ENCODE measurements around the gene GPR39.

Gene GPR39

GRCh38 chr2:132567682-132568081 is 151.1 kb downstream of the GPR39 start:
- Histone ChIP-seq H3K4me1 (no peaks in the 10 kb centered on the region), H3K9ac (no peak overlapping the region), H3K36me3 (ENCODE audit: control insufficient read depth, insufficient read depth, low read length) (no peaks in the 10 kb centered on the region), H3K9me3 (ENCODE audit: control insufficient read depth, low read length) (no peaks in the 10 kb centered on the region), H3K4me3 (ENCODE audit: low read depth, low read length) (no peak overlapping the region), H2AFZ (no peak overlapping the region), H3K27ac (no peak overlapping the region), H3K79me2 (no peaks in the 10 kb centered on the region), H3K27me3 (ENCODE audit: control insufficient read depth, insufficient read depth, low read length) (no peaks in the 10 kb centered on the region), H3K4me2 (ENCODE audit: low read length) (no peak overlapping the region)
- no peak for TF ChIP-seq CTCF (IDR thresholded peaks at IDR 0.05)

- Histone ChIP-seq H3K4me2 (ENCODE audit: low read length) (no peak overlapping the region), H3K9me3 (ENCODE audit: control insufficient read depth, low read length) (no peaks in the 10 kb centered on the region), H3K4me1 (no peaks in the 10 kb centered on the region), H3K27me3 (ENCODE audit: control insufficient read depth, insufficient read depth, low read length) (no peaks in the 10 kb centered on the region), H2AFZ (no peak overlapping the region), H3K4me3 (ENCODE audit: low read depth, low read length) (no peak overlapping the region), H3K9ac (no peak overlapping the region), H3K27ac (no peak overlapping the region), H3K36me3 (ENCODE audit: control insufficient read depth, insufficient read depth, low read length) (no peaks in the 10 kb centered on the region), H3K79me2 (no peaks in the 10 kb centered on the region)
- no peak for TF ChIP-seq CTCF (IDR thresholded peaks at IDR 0.05)
Observed at GRCh38 chr2:132568656-132569055, 152.1 kb downstream of the GPR39 start.

GRCh38 chr2:132573444-132574007 is 156.9 kb downstream of the GPR39 start:
- Histone ChIP-seq H3K4me2 (ENCODE audit: low read length) (no peak overlapping the region), H3K79me2 (no peaks in the 10 kb centered on the region), H3K36me3 (ENCODE audit: control insufficient read depth, insufficient read depth, low read length) (no peaks in the 10 kb centered on the region), H3K27ac (no peak overlapping the region), H3K9me3 (ENCODE audit: control insufficient read depth, low read length) (no peaks in the 10 kb centered on the region), H3K9ac (no peak overlapping the region), H2AFZ (no peak overlapping the region), H3K27me3 (ENCODE audit: control insufficient read depth, insufficient read depth, low read length) (no peaks in the 10 kb centered on the region), H3K4me1 (no peaks in the 10 kb centered on the region), H3K4me3 (ENCODE audit: low read depth, low read length) (no peak overlapping the region)
- no peak for TF ChIP-seq CTCF (IDR thresholded peaks at IDR 0.05)

- H3K79me2 ChIP-seq = no peaks in the 10 kb centered on the region
- no peak overlapping the region for H3K9ac ChIP-seq
- no peaks in the 10 kb centered on the region for H3K27me3 ChIP-seq (ENCODE audit: control insufficient read depth, insufficient read depth, low read length)
- TF ChIP-seq CTCF (IDR thresholded peaks at IDR 0.05) = no peak
- H3K27ac ChIP-seq = no peak overlapping the region
- H3K9me3 ChIP-seq (ENCODE audit: control insufficient read depth, low read length) = no peaks in the 10 kb centered on the region
- H3K4me2 ChIP-seq (ENCODE audit: low read length) = no peak overlapping the region
- H2AFZ ChIP-seq = no peak overlapping the region
- H3K4me1 ChIP-seq = no peaks in the 10 kb centered on the region
- H3K36me3 ChIP-seq (ENCODE audit: control insufficient read depth, insufficient read depth, low read length) = no peaks in the 10 kb centered on the region
- H3K4me3 ChIP-seq (ENCODE audit: low read depth, low read length) = no peak overlapping the region
Observed at GRCh38 chr2:132577686-132578085, 161.1 kb downstream of the GPR39 start.

- Histone ChIP-seq H2AFZ (no peak overlapping the region), H3K4me1 (no peaks in the 10 kb centered on the region), H3K27ac (no peak overlapping the region), H3K79me2 (no peaks in the 10 kb centered on the region), H3K4me2 (ENCODE audit: low read length) (no peak overlapping the region), H3K27me3 (ENCODE audit: control insufficient read depth, insufficient read depth, low read length) (no peaks in the 10 kb centered on the region), H3K4me3 (ENCODE audit: low read depth, low read length) (no peak overlapping the region), H3K36me3 (ENCODE audit: control insufficient read depth, insufficient read depth, low read length) (no peaks in the 10 kb centered on the region), H3K9ac (no peak overlapping the region), H3K9me3 (ENCODE audit: control insufficient read depth, low read length) (no peaks in the 10 kb centered on the region)
- no peak for TF ChIP-seq CTCF (IDR thresholded peaks at IDR 0.05)
Observed at GRCh38 chr2:132581591-132581990, 165.0 kb downstream of the GPR39 start.
